ENCODE results near the gene FYB1. TPM values are rescaled to one million over a fixed set of nuclear protein-coding genes. Genes with fewer than 3 reads are reported as not detected.

Gene FYB1
- total and polyA plus RNA-seq, 2 of the 4 experiments (the other 2 are of a cell fraction) = not detected

GRCh38 chr5:39211773-39212172, 7.6 kb downstream of the FYB1 start:
- Histone ChIP-seq H3K56ac (ENCODE audit: extremely low read depth, insufficient read depth, low read length) (no peak overlapping the region), H2AK9ac (replicated peaks; ENCODE audit: low read depth, low read length, poor library complexity) (no peak overlapping the region), H3K23ac (ENCODE audit: low read depth, low read length) (no peak overlapping the region), H2BK120ac (ENCODE audit: low read depth, low read length) (no peak overlapping the region), H3K27ac (ENCODE audit: insufficient read depth, low read length) (no peak overlapping the region), H2BK15ac (ENCODE audit: low read depth, low read length) (no peak overlapping the region), H2BK20ac (ENCODE audit: low read depth, low read length) (no peak overlapping the region), H4K5ac (ENCODE audit: low read depth, low read length) (no peak overlapping the region), H3K4me2 (ENCODE audit: low read depth, low read length) (no peak overlapping the region), H4K20me1 (ENCODE audit: insufficient read depth, low read length) (no peaks in the 10 kb centered on the region), H3K4ac (ENCODE audit: low read depth, low read length) (no peak overlapping the region), H3K4me3 (ENCODE audit: insufficient read depth, low read depth, low read length) (no peak overlapping the region), H3K9ac (ENCODE audit: low read depth, low read length) (no peak overlapping the region), H3K36me3 (ENCODE audit: control insufficient read depth, insufficient read depth, low read length) (no peaks in the 10 kb centered on the region), H3K14ac (replicated peaks; ENCODE audit: low read depth, low read length) (no peak overlapping the region), H4K8ac (ENCODE audit: low read depth in 2 of 2, low read length in 2 of 2) (no peak overlapping the region), H4K91ac (ENCODE audit: insufficient read depth, low read depth, low read length) (no peak overlapping the region), H3K18ac (ENCODE audit: low read depth, low read length) (no peak overlapping the region), H2BK5ac (ENCODE audit: low read depth, low read length, poor library complexity, severe bottlenecking) (no peak overlapping the region), H3K9me1 (ENCODE audit: insufficient read depth, low read length) (no peaks in the 10 kb centered on the region), H3K27me3 (ENCODE audit: control insufficient read depth, insufficient read depth, low read length) (peaks cover 3% of the 10 kb centered on the region), H3K4me1 (ENCODE audit: control insufficient read depth, insufficient read depth, low read length) (no peaks in the 10 kb centered on the region), H3K9me3 (ENCODE audit: control insufficient read depth, insufficient read depth, low read length) (no peaks in the 10 kb centered on the region), H2AFZ (replicated peaks; ENCODE audit: low read length, poor library complexity) (no peak overlapping the region), H3K79me1 (ENCODE audit: low read depth in 1 of 2, low read length in 2 of 2) (no peaks in the 10 kb centered on the region), H2AK5ac (ENCODE audit: low read depth, low read length) (no peak overlapping the region)
- BruUV-seq (replicated peaks) = no TSS peak
- 33% methylated on average over 1 of the region's 3 CpGs; no CpG with 5 or more reads in 1 of the 2 experiments for WGBS, 2 experiments (ENCODE audit: extremely low coverage in 2 of 2, insufficient read length in 1 of 2)
- DNase-seq (no peak), ATAC-seq (ENCODE audit: low read depth) (no peak)
- no peak for TF ChIP-seq SMC3 (IDR thresholded peaks at IDR 0.05; ENCODE audit: low read depth, low read length)
- TF ChIP-seq NFE2L2 (IDR thresholded peaks at IDR 0.05; ENCODE audit: low read depth, low read length) = no peak
- TF ChIP-seq BHLHE40 (IDR thresholded peaks at IDR 0.05; ENCODE audit: low read depth, low read length) = no peak
- TF ChIP-seq FOS (IDR thresholded peaks at IDR 0.05; ENCODE audit: low read depth, low read length) = no peak
- no peak for TF ChIP-seq CEBPB (IDR thresholded peaks at IDR 0.05; ENCODE audit: low read depth, low read length)
- no peak for TF ChIP-seq ELK1 (IDR thresholded peaks at IDR 0.05; ENCODE audit: borderline replicate concordance, low read depth, low read length)
- no peak for TF ChIP-seq POLR2A (IDR thresholded peaks at IDR 0.05; ENCODE audit: low read depth, low read length)
- TF ChIP-seq CTCF (conservative IDR thresholded peaks at IDR 0.05; ENCODE audit: low read depth, low read length) = no peak
- TF ChIP-seq MAFK (IDR thresholded peaks at IDR 0.05; ENCODE audit: low read depth, low read length) = no peak
- TF ChIP-seq RAD21 (IDR thresholded peaks at IDR 0.05; ENCODE audit: low read length) = no peak
- TF ChIP-seq USF2 (IDR thresholded peaks at IDR 0.05; ENCODE audit: low read depth, low read length) = no peak
- no peak for TF ChIP-seq MXI1 (IDR thresholded peaks at IDR 0.05; ENCODE audit: borderline replicate concordance, low read depth, low read length)
- TF ChIP-seq RCOR1 (IDR thresholded peaks at IDR 0.05; ENCODE audit: insufficient replicate concordance, low read length) = no peak
- no peak for TF ChIP-seq MAZ (IDR thresholded peaks at IDR 0.05; ENCODE audit: borderline replicate concordance, low read depth, low read length)
- TF ChIP-seq RFX5 (IDR thresholded peaks at IDR 0.05; ENCODE audit: low read depth, low read length) = no peak
- no peak for TF ChIP-seq CHD1 (IDR thresholded peaks at IDR 0.05; ENCODE audit: low read depth, low read length)
- intact Hi-C loops (cut with micrococcal nuclease) = loop anchor here (10.0 kb wide), 2 partner anchors 163 to 217 kb away; no protein-coding TSS in a partner anchor
- dilution Hi-C loops (cut with HindIII; ENCODE audit: low sequenced_read_pairs, unreplicated experiment) = no loop called here
- CTCF ChIA-PET = interaction anchor here (1.2 kb wide), 1 partner anchor 359 kb away, joined by 3 read pairs; no protein-coding TSS in a partner anchor
- in situ Hi-C loops (cut with MboI; ENCODE audit: low sequenced_read_pairs) = loop anchor here (25.0 kb wide), 1 partner anchor 351 kb away; no protein-coding TSS in a partner anchor
- POLR2A ChIA-PET (ENCODE audit: unreplicated experiment) = no interaction called here
